Measurements from ENCODE around the gene MRPL12.
"Not testable (repeated sequence)": the region's sequence is repeated elsewhere in the genome, so short reads cannot be mapped to it uniquely, and the experiment has no call there.

Gene MRPL12

DNA sequence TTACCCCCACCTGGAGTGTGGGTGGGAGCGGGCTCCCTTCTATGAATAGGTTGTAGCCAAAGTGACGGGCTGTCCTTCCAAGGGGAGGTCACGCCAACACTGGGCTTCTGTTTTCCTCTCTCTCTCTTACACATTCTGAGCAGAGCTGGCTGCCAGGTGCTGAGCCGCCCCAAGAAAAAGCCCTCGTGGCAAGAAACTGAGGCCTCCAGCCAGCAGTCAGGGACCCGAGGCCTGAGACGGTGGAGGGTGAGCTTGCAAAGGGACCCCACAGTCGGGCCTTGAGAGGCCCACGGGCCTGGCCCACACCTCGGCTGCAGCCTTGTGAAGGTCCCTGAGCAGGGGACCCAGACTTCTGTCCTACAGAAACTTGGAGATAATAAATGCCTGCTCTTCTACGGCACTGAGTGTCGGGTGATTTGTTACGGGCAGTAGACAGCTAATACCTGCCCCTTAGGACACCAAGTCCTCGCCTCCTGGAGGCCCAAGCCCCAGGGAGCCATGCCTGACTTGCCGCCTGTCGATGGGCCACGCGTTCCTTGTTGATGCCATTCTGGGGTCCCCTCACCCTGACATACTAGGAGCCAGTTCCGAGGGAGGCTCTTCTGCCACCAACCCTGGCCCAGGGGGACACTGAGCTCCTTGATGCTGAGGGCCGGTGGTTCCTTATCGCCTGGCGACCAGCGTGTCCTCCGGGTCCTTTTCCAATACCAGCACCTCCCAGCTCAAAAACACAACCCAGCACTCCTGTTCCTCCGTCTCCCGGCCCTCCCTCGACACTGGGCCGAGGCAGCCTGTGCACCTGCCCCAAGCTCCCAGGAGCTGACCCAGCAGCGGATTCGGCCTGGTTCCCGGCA, 35.0 kb downstream of the MRPL12 start:
- Histone ChIP-seq H2BK120ac (ENCODE audit: insufficient read depth, low read length, poor library complexity) (no peak overlapping the region), H2BK5ac (ENCODE audit: low read depth, low read length, poor library complexity) (no peak overlapping the region), H3K9ac (ENCODE audit: low read length) (no peak overlapping the region), H3K4me3 (ENCODE audit: low read depth, low read length) (no peak overlapping the region), H3K79me1 (ENCODE audit: low read length) (no peaks in the 10 kb centered on the region), H3K36me3 (ENCODE audit: control insufficient read depth in 1 of 2, insufficient read depth in 2 of 2, low read length in 2 of 2) (no peaks in the 10 kb centered on the region), H2AFZ (ENCODE audit: insufficient read depth, low read length, poor library complexity) (no peak overlapping the region), H3K4ac (ENCODE audit: low read depth, low read length) (no peak overlapping the region), H4K91ac (ENCODE audit: low read depth, low read length) (no peak overlapping the region), H3K4me2 (ENCODE audit: low read length) (no peak overlapping the region), H3K4me1 (ENCODE audit: control insufficient read depth in 1 of 2, insufficient read depth in 2 of 2, low read length in 2 of 2) (no peaks in the 10 kb centered on the region), H3K27me3 (ENCODE audit: insufficient read depth, low read length) (no peaks in the 10 kb centered on the region), H3K18ac (ENCODE audit: low read length) (no peak overlapping the region), H2AK5ac (ENCODE audit: low read length) (no peak overlapping the region), H3K14ac (ENCODE audit: low read length) (no peak overlapping the region), H4K12ac (ENCODE audit: low read depth, low read length) (no peak overlapping the region), H3K79me2 (ENCODE audit: control insufficient read depth, insufficient read depth, low read length, poor library complexity) (no peaks in the 10 kb centered on the region), H4K8ac (ENCODE audit: low read depth, low read length) (no peak overlapping the region), H3K27ac (ENCODE audit: low read depth, low read length) (no peak overlapping the region), H3K23ac (ENCODE audit: low read length) (no peak overlapping the region), H3K9me3 (ENCODE audit: insufficient read depth, low read depth, low read length) (peaks cover 4% of the 10 kb centered on the region), H2BK12ac (ENCODE audit: low read length) (no peak overlapping the region)
- DNase-seq = no peak
- WGBS (ENCODE audit: extremely low coverage, insufficient coverage, insufficient read length) = no CpG with 5 or more reads among the region's 31 CpGs

DNA sequence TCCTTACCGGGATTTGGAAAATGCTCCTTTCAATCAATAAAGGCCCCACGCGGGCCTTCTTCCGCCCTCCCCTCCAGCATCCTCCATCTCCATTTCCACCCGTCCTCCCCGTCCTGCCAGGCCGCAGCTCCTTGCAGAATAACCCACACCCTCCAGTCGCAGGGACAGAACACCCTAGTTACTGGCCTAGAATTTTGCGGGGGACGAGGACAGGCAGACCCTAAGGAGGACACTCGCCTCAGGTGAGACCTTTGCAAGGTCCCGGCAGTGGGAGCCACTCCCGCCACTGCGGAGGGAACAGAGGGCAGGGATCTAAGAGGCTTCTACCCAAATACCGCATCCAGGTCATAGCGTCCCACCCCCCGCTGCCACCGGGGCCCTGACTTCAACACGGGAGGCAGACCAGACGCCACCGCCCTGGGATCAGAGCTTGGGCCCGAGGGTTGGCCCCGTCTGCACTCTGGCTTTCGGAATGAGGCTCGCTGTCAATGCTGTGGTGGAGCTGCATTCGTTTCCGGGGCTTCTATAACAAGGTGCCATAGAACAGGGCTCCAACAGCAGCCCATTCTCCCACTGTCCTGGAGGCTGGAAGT, 35.7 kb downstream of the MRPL12 start:
- Histone ChIP-seq H3K18ac (ENCODE audit: low read length) (no peak overlapping the region), H3K79me1 (ENCODE audit: low read length) (no peaks in the 10 kb centered on the region), H3K9me3 (ENCODE audit: insufficient read depth, low read depth, low read length) (peaks cover 4% of the 10 kb centered on the region), H3K14ac (ENCODE audit: low read length) (no peak overlapping the region), H2BK5ac (ENCODE audit: low read depth, low read length, poor library complexity) (no peak overlapping the region), H3K4me3 (ENCODE audit: low read depth, low read length) (no peak overlapping the region), H3K4ac (ENCODE audit: low read depth, low read length) (no peak overlapping the region), H2AK5ac (ENCODE audit: low read length) (no peak overlapping the region), H3K36me3 (ENCODE audit: control insufficient read depth in 1 of 2, insufficient read depth in 2 of 2, low read length in 2 of 2) (no peaks in the 10 kb centered on the region), H2BK120ac (ENCODE audit: insufficient read depth, low read length, poor library complexity) (no peak overlapping the region), H3K4me2 (ENCODE audit: low read length) (no peak overlapping the region), H2BK12ac (ENCODE audit: low read length) (no peak overlapping the region), H3K23ac (ENCODE audit: low read length) (no peak overlapping the region), H2AFZ (ENCODE audit: insufficient read depth, low read length, poor library complexity) (no peak overlapping the region), H4K91ac (ENCODE audit: low read depth, low read length) (no peak overlapping the region), H3K79me2 (ENCODE audit: control insufficient read depth, insufficient read depth, low read length, poor library complexity) (no peaks in the 10 kb centered on the region), H4K12ac (ENCODE audit: low read depth, low read length) (no peak overlapping the region), H3K9ac (ENCODE audit: low read length) (no peak overlapping the region), H3K4me1 (ENCODE audit: control insufficient read depth in 1 of 2, insufficient read depth in 2 of 2, low read length in 2 of 2) (no peaks in the 10 kb centered on the region), H4K8ac (ENCODE audit: low read depth, low read length) (no peak overlapping the region), H3K27me3 (ENCODE audit: insufficient read depth, low read length) (no peaks in the 10 kb centered on the region), H3K27ac (ENCODE audit: low read depth, low read length) (no peak overlapping the region)
- DNase-seq = no peak
- WGBS (ENCODE audit: extremely low coverage, insufficient coverage, insufficient read length) = no CpG with 5 or more reads among the region's 27 CpGs

DNA sequence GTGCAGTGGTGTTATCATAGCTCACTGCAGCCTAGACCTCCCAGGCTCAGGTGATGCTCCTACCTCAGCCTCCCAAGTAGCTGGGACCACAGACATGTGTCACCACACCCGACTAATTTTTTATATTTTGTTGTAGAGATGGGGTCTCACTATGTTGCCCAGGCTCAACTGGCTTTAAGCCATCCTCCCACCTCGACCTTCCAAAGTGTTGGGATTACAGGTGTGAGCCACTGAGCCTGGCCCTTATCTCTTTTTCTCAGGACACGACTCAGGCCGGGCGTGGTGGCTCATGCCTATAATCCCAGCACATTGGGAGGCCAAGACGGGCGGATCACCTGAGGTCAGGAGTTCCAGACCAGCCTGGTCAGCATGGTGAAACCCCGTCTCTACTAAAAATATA, 36.4 kb downstream of the MRPL12 start:
- not testable (repeated sequence) for H4K8ac ChIP-seq (ENCODE audit: low read depth, low read length); H3K4me1 ChIP-seq (ENCODE audit: control insufficient read depth in 1 of 2, insufficient read depth in 2 of 2, low read length in 2 of 2); H4K91ac ChIP-seq (ENCODE audit: low read depth, low read length); H3K27me3 ChIP-seq (ENCODE audit: insufficient read depth, low read length); DNase-seq; H3K79me2 ChIP-seq (ENCODE audit: control insufficient read depth, insufficient read depth, low read length, poor library complexity); H3K9me3 ChIP-seq (ENCODE audit: insufficient read depth, low read depth, low read length); H2BK12ac ChIP-seq (ENCODE audit: low read length); H2BK120ac ChIP-seq (ENCODE audit: insufficient read depth, low read length, poor library complexity); H3K23ac ChIP-seq (ENCODE audit: low read length); H3K4me2 ChIP-seq (ENCODE audit: low read length); H3K36me3 ChIP-seq (ENCODE audit: control insufficient read depth in 1 of 2, insufficient read depth in 2 of 2, low read length in 2 of 2); H3K4me3 ChIP-seq (ENCODE audit: low read depth, low read length); H2AFZ ChIP-seq (ENCODE audit: insufficient read depth, low read length, poor library complexity); H2BK5ac ChIP-seq (ENCODE audit: low read depth, low read length, poor library complexity); H3K9ac ChIP-seq (ENCODE audit: low read length); H3K14ac ChIP-seq (ENCODE audit: low read length); H2AK5ac ChIP-seq (ENCODE audit: low read length); H3K27ac ChIP-seq (ENCODE audit: low read depth, low read length); H3K79me1 ChIP-seq (ENCODE audit: low read length); H3K18ac ChIP-seq (ENCODE audit: low read length); H3K4ac ChIP-seq (ENCODE audit: low read depth, low read length); H4K12ac ChIP-seq (ENCODE audit: low read depth, low read length)
- no CpG with 5 or more reads among the region's 8 CpGs for WGBS (ENCODE audit: extremely low coverage, insufficient coverage, insufficient read length)

DNA sequence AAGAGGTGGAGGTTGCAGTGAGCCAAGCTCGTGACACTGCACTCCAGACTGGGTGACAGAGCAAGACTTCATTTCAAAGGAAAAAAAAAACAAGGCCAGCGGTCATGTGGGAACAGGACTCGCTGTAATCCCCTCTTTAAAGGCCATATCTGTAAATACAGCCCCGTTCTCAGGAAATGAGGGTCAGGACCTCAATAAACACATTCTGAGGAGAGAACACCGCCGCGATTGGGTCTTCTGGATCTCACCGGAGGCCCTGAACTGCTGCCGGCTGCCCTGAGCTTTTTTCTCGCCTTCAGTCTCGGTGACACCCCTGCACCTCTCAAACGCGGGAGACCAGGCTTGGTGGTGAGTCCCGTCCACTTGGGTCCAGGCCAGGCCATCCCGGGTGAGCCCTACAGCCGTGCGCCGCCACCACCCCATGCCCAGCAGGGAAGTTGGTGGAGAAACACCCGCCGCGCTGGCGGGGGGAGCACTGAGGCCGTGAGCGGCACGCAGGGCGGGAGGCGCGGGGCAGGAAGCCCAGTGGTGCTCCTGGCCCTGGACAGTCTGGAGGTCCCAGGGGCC, 37.3 kb downstream of the MRPL12 start:
- Histone ChIP-seq H3K23ac (ENCODE audit: low read length) (no peak overlapping the region), H4K8ac (ENCODE audit: low read depth, low read length) (no peak overlapping the region), H2AFZ (ENCODE audit: insufficient read depth, low read length, poor library complexity) (no peak overlapping the region), H2BK12ac (ENCODE audit: low read length) (no peak overlapping the region), H3K79me1 (ENCODE audit: low read length) (no peaks in the 10 kb centered on the region), H3K14ac (ENCODE audit: low read length) (no peak overlapping the region), H3K4me2 (ENCODE audit: low read length) (no peak overlapping the region), H3K9me3 (ENCODE audit: insufficient read depth, low read depth, low read length) (peaks cover 4% of the 10 kb centered on the region), H3K27me3 (ENCODE audit: insufficient read depth, low read length) (no peaks in the 10 kb centered on the region), H4K12ac (ENCODE audit: low read depth, low read length) (no peak overlapping the region), H3K9ac (ENCODE audit: low read length) (no peak overlapping the region), H3K18ac (ENCODE audit: low read length) (no peak overlapping the region), H2AK5ac (ENCODE audit: low read length) (no peak overlapping the region), H3K36me3 (ENCODE audit: control insufficient read depth in 1 of 2, insufficient read depth in 2 of 2, low read length in 2 of 2) (no peaks in the 10 kb centered on the region), H3K27ac (ENCODE audit: low read depth, low read length) (no peak overlapping the region), H2BK120ac (ENCODE audit: insufficient read depth, low read length, poor library complexity) (no peak overlapping the region), H3K79me2 (ENCODE audit: control insufficient read depth, insufficient read depth, low read length, poor library complexity) (no peaks in the 10 kb centered on the region), H3K4me3 (ENCODE audit: low read depth, low read length) (peak overlapping the region; percentile 40), H3K4me1 (ENCODE audit: control insufficient read depth in 1 of 2, insufficient read depth in 2 of 2, low read length in 2 of 2) (no peaks in the 10 kb centered on the region), H4K91ac (ENCODE audit: low read depth, low read length) (no peak overlapping the region), H2BK5ac (ENCODE audit: low read depth, low read length, poor library complexity) (no peak overlapping the region), H3K4ac (ENCODE audit: low read depth, low read length) (no peak overlapping the region)
- no CpG with 5 or more reads among the region's 28 CpGs for WGBS (ENCODE audit: extremely low coverage, insufficient coverage, insufficient read length)
- no peak for DNase-seq

Measured in trophoblast cell (in vitro differentiated cells and primary cell).